Tibial nerve (tissue), 4 donors: ENCODE measurements around the gene DUSP6. TPM values are rescaled to one million over a fixed set of nuclear protein-coding genes. Genes with fewer than 3 reads are reported as not detected.
A peak's percentile ranks its signal among the peaks of the same experiment; 100 is the strongest.

Experiments
- DNase-seq, 2 donors: peaks; one replicate each; pipeline ENCODE4 v3.0.0-alpha.2; 2019; ENCODE audit warnings: low spot score in 2 of 2
- H3K27ac ChIP-seq, 4 donors: fragments of 200-600 bp; sonication (generic) in 3 of 4; one replicate each; pipeline ENCODE4 v1.5.1; 2017 to 2019; ENCODE audit warnings: mild to moderate bottlenecking in 1 of 4
- H3K27me3 ChIP-seq, 2 donors: fragments of 200-600 bp; sonication (generic) in 1 of 2; one replicate each; pipeline versions ENCODE4 v1.5.1 to v1.6.0; 2017 to 2019
- H3K36me3 ChIP-seq, 3 donors: fragments of 200-600 bp; sonication (generic); one replicate each; pipeline ENCODE4 v1.5.1; 2018 to 2019
- H3K4me1 ChIP-seq, 4 donors: fragments of 200-600 bp; sonication (generic) in 3 of 4; one replicate each; pipeline ENCODE4 v1.5.1; 2017 to 2019
- H3K4me3 ChIP-seq, 4 donors: fragments of 200-600 bp; sonication (generic) in 3 of 4; one replicate each; pipeline ENCODE4 v1.5.1; 2017 to 2019; ENCODE audit warnings: mild to moderate bottlenecking in 1 of 4, moderate library complexity in 1 of 4
- H3K9me3 ChIP-seq, 4 donors: fragments of 200-600 bp; sonication (generic) in 3 of 4; one replicate each; pipeline ENCODE4 v1.5.1; 2017 to 2019
- EP300 ChIP-seq, 2 donors: sonication (generic); formaldehyde crosslinking; IDR thresholded peaks; one replicate each; pipeline ENCODE4 v1.6.1; 2017; ENCODE audit warnings: antibody characterized with exemption in 2 of 2, mild to moderate bottlenecking in 1 of 2
- POLR2A ChIP-seq, 2 donors: fragments of 450-650 bp; IDR thresholded peaks; one replicate each; pipeline ENCODE4 v1.6.1; 2017; ENCODE audit warnings: antibody characterized with exemption in 2 of 2, mild to moderate bottlenecking in 2 of 2, moderate library complexity in 2 of 2
- WGBS, 2 donors: methylation state at CpG; one replicate each; pipeline ENCODE4 v1.1.5; 2018; 5-methylcytosine and 5-hydroxymethylcytosine counted together
- total RNA-seq, 4 donors: library from RNA; depleted of rRNA; stranded (reverse); fragments of >200 nt; gene quantifications; one replicate each; pipeline ENCODE4 v1.1.0, GENCODE V29; 2016
- TF ChIP-seq, protein P1 (sequence below), 5 experiments: fragments of 200-600 bp in 3 of 5; fragments of 450-650 bp in 2 of 5; sonication (generic) in 3 of 5; IDR thresholded peaks; one replicate each; pipeline ENCODE4 v1.5.1; 2016 to 2019; ENCODE audit warnings: antibody characterized with exemption in 5 of 5, mild to moderate bottlenecking in 3 of 5, moderate library complexity in 2 of 5

Gene DUSP6
- total RNA-seq, 4 donors from 2014 or later = 66.5 to 85.2 (median 72.8) TPM

DNA sequence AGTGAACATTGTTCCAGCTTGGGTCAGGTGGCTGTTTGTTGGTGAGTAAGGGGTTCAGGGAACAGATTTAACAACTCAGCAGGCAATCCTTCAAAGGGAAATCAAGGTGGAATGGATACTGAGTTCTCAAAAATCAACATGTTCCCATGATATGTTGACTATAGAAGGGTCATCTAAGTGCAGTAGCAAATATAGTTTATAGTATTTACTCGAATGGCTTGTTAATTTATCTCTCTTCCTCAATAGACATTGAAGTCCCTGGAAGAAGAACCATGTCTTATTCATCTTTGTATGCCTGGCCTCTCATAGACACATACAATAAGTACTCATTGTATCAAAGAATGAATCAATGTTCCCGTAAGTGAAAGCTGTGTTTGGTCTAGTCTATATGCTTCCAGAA lies 24.5 kb upstream of the DUSP6 start:
- no peak for DNase-seq
- H3K27me3 ChIP-seq = no peaks in the 10 kb centered on the region
- peaks cover 0 to 34% (median 19%) of the 10 kb centered on the region in 4 donors for H3K4me1 ChIP-seq
- TF ChIP-seq POLR2A (IDR thresholded peaks at IDR 0.05) = no peak
- TF ChIP-seq, protein P1, sequence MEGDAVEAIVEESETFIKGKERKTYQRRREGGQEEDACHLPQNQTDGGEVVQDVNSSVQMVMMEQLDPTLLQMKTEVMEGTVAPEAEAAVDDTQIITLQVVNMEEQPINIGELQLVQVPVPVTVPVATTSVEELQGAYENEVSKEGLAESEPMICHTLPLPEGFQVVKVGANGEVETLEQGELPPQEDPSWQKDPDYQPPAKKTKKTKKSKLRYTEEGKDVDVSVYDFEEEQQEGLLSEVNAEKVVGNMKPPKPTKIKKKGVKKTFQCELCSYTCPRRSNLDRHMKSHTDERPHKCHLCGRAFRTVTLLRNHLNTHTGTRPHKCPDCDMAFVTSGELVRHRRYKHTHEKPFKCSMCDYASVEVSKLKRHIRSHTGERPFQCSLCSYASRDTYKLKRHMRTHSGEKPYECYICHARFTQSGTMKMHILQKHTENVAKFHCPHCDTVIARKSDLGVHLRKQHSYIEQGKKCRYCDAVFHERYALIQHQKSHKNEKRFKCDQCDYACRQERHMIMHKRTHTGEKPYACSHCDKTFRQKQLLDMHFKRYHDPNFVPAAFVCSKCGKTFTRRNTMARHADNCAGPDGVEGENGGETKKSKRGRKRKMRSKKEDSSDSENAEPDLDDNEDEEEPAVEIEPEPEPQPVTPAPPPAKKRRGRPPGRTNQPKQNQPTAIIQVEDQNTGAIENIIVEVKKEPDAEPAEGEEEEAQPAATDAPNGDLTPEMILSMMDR (IDR thresholded peaks at IDR 0.05) = no peak
- no peak for TF ChIP-seq EP300 (IDR thresholded peaks at IDR 0.05)
- no peak overlapping the region for H3K4me3 ChIP-seq
- 63 to 74% methylated on average over 2 of the region's 2 CpGs for WGBS, 2 donors
- no peaks in the 10 kb centered on the region for H3K9me3 ChIP-seq
- no peaks in the 10 kb centered on the region for H3K36me3 ChIP-seq
- no peak overlapping the region for H3K27ac ChIP-seq

DNA sequence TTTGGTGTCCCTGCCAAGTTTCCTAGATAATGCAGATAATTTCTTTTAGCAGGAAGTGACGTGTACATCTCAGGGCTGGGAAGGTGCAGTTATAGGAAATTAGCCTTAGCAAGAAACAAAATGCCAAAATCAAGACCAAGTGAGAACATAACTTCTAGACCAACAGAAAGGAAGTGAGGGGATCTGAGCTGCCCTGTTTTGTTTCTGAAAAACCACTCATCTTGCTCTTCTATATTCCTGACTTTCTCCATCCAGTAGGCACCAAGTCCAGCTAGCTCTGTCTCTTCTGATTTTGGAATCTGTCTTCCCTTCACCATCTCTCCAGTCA lies 23.9 kb upstream of the DUSP6 start:
- DNase-seq = no peak
- no peak overlapping the region for H3K4me3 ChIP-seq
- H3K9me3 ChIP-seq = no peaks in the 10 kb centered on the region
- 80 to 83% methylated on average over 1 of the region's 1 CpG for WGBS, 2 donors
- H3K27ac ChIP-seq = peak overlapping the region in 1 of 4 donors; percentile 38
- H3K27me3 ChIP-seq = no peaks in the 10 kb centered on the region
- peaks cover 0 to 40% (median 20%) of the 10 kb centered on the region in 4 donors for H3K4me1 ChIP-seq
- TF ChIP-seq EP300 (IDR thresholded peaks at IDR 0.05) = peak in 1 of 2 donors; percentile 12
- no peak for TF ChIP-seq POLR2A (IDR thresholded peaks at IDR 0.05)
- no peaks in the 10 kb centered on the region for H3K36me3 ChIP-seq

DNA sequence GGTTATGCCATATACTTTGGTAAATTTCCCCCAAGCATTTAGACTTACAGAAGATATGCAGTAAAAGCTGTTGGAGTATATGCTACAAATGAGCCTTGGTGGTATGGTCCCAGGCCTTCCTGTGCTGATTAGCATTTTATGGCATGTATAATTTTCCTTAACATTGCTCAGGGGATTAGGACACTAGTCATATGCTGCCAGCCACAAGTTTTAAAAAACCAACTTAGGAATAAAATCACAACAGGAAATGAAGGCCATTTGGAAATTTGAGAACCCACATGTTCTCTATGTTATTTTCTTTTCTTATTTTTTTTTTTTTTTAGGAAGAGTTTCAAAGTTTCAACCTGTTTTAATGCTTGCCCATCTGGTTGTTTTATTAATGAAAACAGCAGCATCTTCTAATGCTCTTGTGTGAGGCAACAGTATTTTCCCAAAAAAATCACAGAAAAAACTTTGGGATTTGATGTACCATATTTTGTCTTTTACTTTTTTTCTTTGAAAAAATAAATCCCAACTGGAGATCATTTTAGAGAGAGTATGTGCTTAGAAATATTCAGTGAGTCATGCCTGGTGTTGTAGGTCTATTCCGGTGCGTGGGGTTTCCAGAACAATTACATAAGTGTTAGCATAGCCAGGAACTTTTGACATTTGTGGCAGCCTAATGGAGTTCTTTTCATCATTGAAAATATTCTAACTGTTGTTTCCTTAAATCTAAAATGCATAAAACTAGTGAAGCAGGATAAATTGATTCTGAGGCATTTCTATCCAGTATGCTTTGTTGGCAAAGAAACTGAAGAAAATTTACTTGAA lies 21.7 kb upstream of the DUSP6 start:
- peak in 1 of 2 donors; percentile 36 for DNase-seq
- 6% methylated on average over 2 of the region's 2 CpGs for WGBS, 2 donors
- no peaks in the 10 kb centered on the region for H3K27me3 ChIP-seq
- no peaks in the 10 kb centered on the region for H3K36me3 ChIP-seq
- TF ChIP-seq EP300 (IDR thresholded peaks at IDR 0.05) = peak in 1 of 2 donors; percentile 69
- TF ChIP-seq, protein P1 (IDR thresholded peaks at IDR 0.05) = no peak
- peak overlapping the region in 2 of 4 donors; percentile 50 to 60 for H3K27ac ChIP-seq
- H3K4me1 ChIP-seq = peaks cover 0 to 51% (median 25%) of the 10 kb centered on the region in 4 donors
- H3K4me3 ChIP-seq = no peak overlapping the region
- H3K9me3 ChIP-seq = no peaks in the 10 kb centered on the region

DNA sequence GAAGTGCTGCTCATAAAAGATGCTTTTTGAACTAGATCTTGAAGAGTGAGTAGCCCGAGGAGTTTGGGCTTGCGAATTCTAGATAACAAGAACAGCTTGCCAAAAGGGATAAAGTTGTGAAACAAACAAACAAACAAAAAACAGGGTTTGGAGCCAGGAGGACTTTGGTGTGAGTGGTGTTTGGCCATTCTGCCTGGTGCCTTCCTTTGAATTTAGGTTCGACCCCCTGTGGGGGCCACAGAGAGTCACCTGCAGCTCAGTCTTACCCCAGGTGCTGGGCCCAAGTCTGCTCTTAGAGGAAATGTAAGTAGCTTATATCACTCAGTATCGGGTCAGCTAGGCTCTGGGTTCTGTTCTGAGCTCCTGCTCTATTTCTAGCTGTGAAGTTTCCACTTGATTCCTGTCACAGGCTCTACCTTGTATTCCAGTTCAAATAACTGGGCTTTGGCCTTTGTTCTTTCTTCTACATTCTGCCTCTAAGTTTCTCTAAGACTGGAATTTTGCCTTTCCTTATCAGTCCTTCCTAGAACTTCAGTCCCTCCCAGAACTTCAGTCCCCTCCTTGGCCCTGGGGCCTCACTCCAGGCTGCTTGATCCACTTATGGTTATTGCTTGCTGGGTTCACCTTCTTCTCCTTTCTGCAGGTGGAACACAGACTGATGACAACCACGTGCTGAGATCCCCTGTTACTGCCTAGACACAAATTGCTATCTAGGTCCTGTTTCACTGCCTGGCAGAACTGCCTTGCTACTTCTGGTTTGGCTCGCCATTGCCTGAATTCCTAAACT lies 20.5 kb upstream of the DUSP6 start:
- Histone ChIP-seq H3K27ac (peak overlapping the region in 2 of 4 donors; percentile 50 to 60), H3K9me3 (no peaks in the 10 kb centered on the region), H3K4me1 (peaks cover 0 to 51% (median 25%) of the 10 kb centered on the region in 4 donors), H3K4me3 (no peak overlapping the region), H3K36me3 (no peaks in the 10 kb centered on the region), H3K27me3 (no peaks in the 10 kb centered on the region)
- WGBS, 2 donors = 77 to 80% methylated on average over 6 of the region's 6 CpGs
- TF ChIP-seq POLR2A (IDR thresholded peaks at IDR 0.05) (no peak), EP300 (IDR thresholded peaks at IDR 0.05) (no peak)
- TF ChIP-seq, protein P1 (IDR thresholded peaks at IDR 0.05) = no peak
- DNase-seq = no peak

DNA sequence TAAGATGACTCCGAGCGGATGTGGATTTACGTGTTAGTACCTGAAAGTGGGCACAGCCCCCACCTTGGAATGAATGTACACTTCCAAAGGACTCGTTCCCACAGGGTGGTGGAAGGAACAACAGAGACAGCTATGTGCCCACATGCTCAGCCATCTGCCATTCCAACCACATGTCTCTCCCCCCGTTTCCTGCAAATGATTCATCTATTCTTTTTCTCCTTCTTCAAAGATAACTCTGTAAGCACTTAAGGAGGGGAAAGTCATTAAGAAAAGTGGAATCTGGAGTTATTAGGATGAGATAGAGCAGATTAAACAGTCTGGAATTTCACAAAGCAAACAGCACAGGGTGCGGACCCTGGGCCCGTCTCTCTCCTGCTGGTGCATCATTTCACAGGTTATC lies 18.5 kb upstream of the DUSP6 start:
- Histone ChIP-seq H3K4me1 (peaks cover 0 to 50% (median 25%) of the 10 kb centered on the region in 4 donors), H3K36me3 (no peaks in the 10 kb centered on the region), H3K27ac (no peak overlapping the region), H3K4me3 (no peak overlapping the region), H3K27me3 (no peaks in the 10 kb centered on the region), H3K9me3 (no peaks in the 10 kb centered on the region)
- no peak for TF ChIP-seq POLR2A (IDR thresholded peaks at IDR 0.05)
- no peak for TF ChIP-seq EP300 (IDR thresholded peaks at IDR 0.05)
- TF ChIP-seq, protein P1 (IDR thresholded peaks at IDR 0.05) = no peak
- no peak for DNase-seq
- 68 to 70% methylated on average over 7 of the region's 7 CpGs for WGBS, 2 donors
